Stomach smooth muscle (tissue), 2 donors: ENCODE data around the gene KIF26B.

Source experiments
- H3K27ac ChIP-seq: one replicate; pipeline ENCODE4 v1.7.0; 2013; ENCODE audit warnings: mild to moderate bottlenecking, low read length, inconsistent platforms
- H3K27me3 ChIP-seq, 2 donors: one replicate each; pipeline ENCODE4 v1.7.0; 2013; ENCODE audit warnings: low read length in 2 of 2; ENCODE audit not compliant: insufficient read depth in 2 of 2, control insufficient read depth in 1 of 2
- H3K36me3 ChIP-seq, 2 donors: one replicate each; pipeline ENCODE4 v1.7.0; 2013; ENCODE audit warnings: low read length in 2 of 2; ENCODE audit not compliant: control insufficient read depth in 2 of 2, insufficient read depth in 2 of 2
- H3K4me1 ChIP-seq: one replicate; pipeline ENCODE4 v1.7.0; 2013; ENCODE audit warnings: low read length; ENCODE audit not compliant: control insufficient read depth, insufficient read depth
- H3K4me3 ChIP-seq, 2 donors: one replicate each; pipeline ENCODE4 v1.7.0; 2013; ENCODE audit warnings: low read length in 2 of 2
- H3K9ac ChIP-seq, 2 donors: one replicate each; pipeline ENCODE4 v1.7.0; 2013; ENCODE audit warnings: low read length in 2 of 2, mild to moderate bottlenecking in 1 of 2
- H3K9me3 ChIP-seq, 2 donors: one replicate each; pipeline ENCODE4 v1.7.0; 2013; ENCODE audit warnings: low read length in 2 of 2; ENCODE audit not compliant: control insufficient read depth in 2 of 2
- donor health status: healthy.
- donor health status: Pancreatic carcinoma.

KIF26B gene

DNA sequence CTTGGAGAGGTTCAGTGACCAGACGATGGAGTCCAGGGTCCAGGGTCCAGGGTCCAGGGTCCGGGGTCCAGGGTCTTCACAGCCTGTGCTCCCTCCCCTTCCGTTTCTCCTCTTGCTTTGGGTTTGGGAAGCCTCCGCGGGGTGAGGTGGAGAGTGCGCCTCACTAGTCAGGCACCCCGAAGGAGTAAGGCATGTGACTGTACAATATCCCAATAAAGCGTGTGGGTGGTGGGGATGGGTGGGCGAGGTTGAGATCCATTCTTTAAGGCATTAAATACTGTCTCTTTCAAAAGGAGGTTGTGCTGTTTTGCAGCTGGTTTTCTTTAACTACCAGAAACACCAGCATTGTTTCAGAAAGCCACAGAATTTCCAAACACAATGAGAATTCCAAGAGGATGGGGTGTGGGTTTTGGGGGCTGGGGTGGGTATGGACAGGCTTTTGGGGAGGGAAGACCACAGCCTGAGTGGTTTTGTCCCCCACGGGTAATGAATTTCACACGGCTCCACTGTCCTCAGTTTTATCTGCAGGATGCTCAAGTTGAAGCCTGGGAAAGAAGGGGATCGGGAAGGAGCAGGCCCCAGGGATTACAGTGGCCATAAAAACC lies 65.7 kb downstream of the KIF26B start:
- H3K9me3 ChIP-seq = no peaks in the 10 kb centered on the region
- no peak overlapping the region for H3K4me3 ChIP-seq
- no peaks in the 10 kb centered on the region for H3K4me1 ChIP-seq
- H3K27ac ChIP-seq = no peak overlapping the region
- H3K36me3 ChIP-seq = no peaks in the 10 kb centered on the region
- H3K9ac ChIP-seq = no peak overlapping the region
- no peaks in the 10 kb centered on the region for H3K27me3 ChIP-seq

DNA sequence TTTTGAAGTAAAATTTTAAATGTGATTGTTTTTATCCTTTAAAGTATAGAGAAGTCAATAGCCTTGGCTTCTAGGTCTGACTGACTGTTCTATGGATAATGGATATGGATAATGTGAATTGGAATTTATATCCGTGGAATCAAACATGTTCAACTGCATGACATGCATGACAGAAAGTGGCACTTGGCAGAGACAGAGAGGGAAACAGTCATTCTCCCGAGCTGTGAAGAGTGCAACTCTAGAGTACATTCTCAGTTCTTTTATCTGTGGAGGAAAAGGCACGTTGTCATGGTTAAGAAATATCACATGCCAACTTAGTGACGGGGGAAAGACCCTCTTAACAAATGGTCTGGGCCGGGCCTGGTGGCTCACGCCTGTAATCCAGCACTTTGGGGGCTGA lies 67.0 kb downstream of the KIF26B start:
- no peaks in the 10 kb centered on the region for H3K36me3 ChIP-seq

DNA sequence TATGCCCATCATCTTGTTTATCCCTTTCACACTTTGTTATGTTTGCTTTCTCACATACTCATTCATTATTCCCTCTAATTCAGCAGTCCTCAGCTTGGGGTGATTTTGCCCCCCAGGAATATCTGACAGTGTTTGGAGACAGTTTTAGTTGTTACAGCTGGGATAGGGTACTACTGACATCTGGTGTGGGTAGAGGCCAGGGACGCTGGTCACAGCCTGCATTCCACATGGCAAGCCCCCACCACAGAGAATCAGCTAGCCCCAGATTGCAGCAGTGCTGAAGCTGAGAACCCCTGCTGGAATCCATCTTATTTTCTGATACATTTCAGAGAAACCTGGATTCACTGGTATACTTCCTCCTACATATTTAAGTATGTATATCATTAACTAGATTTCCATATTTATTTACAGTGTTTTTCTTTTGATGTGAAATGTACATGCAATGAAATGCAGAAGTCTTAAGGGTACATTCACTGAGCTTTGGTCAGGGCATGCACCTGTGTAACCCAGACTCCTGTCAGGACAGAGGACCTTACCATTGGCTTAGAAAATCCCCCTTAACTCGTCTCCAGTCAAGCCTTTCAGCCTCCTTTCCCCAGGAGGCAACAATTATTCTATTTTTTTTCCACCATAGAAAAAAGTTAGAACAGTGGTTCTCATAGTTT lies 68.3 kb downstream of the KIF26B start:
- Histone ChIP-seq H3K27ac (no peak overlapping the region), H3K4me1 (no peaks in the 10 kb centered on the region), H3K9ac (no peak overlapping the region), H3K27me3 (peaks cover 0 to 4% of the 10 kb centered on the region in 2 donors), H3K9me3 (no peaks in the 10 kb centered on the region), H3K36me3 (no peaks in the 10 kb centered on the region), H3K4me3 (no peak overlapping the region)

More for the DNA sequence above, 67.0 kb downstream of the KIF26B start:
- Histone ChIP-seq H3K4me3 (no peak overlapping the region), H3K27me3 (no peaks in the 10 kb centered on the region), H3K4me1 (no peaks in the 10 kb centered on the region), H3K9me3 (no peaks in the 10 kb centered on the region), H3K27ac (no peak overlapping the region), H3K9ac (no peak overlapping the region)

DNA sequence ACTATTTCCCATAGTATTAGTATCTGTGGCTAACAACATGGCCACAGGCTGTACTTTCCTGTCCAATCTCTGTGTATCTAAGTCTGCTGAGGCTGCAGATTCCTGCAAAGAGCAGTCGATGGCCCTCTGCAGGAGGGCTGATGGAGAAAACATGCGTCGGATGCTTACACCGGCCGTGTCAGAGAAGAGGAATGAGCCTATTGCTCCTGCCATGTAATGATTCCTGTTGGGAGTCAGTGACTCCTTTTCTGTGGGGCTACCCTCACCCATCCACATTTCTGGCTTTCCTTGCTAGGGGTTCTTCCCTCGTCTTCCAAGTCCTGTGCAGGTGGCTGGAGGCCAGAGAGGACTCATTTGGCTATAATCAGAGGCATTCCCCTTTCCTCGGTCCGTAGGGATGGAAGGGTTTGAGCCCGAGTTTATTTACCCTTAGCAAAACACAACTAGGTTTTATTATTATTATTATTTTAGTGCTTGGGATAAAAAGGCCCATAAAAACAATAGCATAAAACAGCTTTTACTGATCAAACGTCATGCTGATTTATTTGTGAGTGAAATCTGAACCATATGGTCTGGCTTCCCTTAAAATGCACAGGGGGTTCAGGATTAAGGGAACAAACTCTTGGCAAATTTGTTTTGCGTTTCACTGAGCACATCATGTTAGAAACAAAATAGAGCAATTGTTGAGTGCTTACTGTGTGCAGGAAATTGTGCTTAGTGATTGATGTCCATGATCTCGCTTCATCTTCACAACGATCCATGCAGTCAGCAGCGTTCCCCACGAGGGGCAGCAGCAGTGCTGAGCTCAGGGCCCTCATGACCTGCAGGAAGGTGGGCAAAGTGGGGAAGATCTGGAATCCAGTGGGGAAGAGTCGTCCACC lies 70.8 kb downstream of the KIF26B start:
- H3K27ac ChIP-seq = no peak overlapping the region
- H3K9me3 ChIP-seq = no peaks in the 10 kb centered on the region

DNA sequence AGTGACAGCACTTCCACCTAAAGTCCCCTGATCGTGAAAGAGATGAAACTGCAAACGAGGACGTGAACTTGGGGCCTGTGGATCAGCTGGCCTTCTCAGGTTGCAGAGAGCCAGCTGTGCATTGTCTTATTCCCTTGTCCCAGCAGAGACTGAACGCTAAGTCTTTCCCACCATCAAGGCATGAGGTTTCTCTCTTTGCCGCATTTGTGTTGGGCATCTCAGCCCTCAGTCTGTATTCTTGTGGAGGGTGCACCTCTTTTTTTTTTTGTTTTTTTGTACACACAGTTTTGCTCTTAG lies 71.4 kb downstream of the KIF26B start:
- Histone ChIP-seq H3K4me1 (no peaks in the 10 kb centered on the region), H3K4me3 (no peak overlapping the region), H3K9ac (no peak overlapping the region), H3K27me3 (peaks cover 0 to 4% of the 10 kb centered on the region in 2 donors), H3K9me3 (no peaks in the 10 kb centered on the region), H3K36me3 (no peaks in the 10 kb centered on the region), H3K27ac (no peak overlapping the region)

More for the DNA sequence above, 70.8 kb downstream of the KIF26B start:
- Histone ChIP-seq H3K9ac (no peak overlapping the region), H3K4me1 (no peaks in the 10 kb centered on the region), H3K4me3 (no peak overlapping the region), H3K27me3 (peaks cover 0 to 4% of the 10 kb centered on the region in 2 donors), H3K36me3 (no peaks in the 10 kb centered on the region)

DNA sequence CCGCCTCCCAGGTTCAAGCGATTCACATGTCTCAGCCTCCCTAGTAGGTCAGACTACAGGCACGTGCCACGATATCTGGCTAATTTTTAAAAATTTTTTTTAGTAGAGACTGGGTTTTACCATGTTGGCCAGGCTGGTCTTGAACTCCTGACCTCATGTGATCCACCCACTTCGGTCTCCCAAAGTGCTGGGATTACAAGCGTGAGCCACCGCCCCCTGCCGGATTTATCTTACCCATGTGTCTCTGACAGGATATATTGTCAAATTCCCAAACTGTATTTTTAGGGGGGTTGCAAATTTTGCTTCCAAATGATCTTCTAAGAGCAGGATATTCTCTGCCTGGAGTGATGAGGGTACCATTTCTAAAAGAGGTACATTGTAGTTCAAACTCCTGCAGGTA lies 74.3 kb downstream of the KIF26B start:
- Histone ChIP-seq H3K9ac (no peak overlapping the region), H3K4me3 (no peak overlapping the region), H3K36me3 (no peaks in the 10 kb centered on the region), H3K27ac (no peak overlapping the region), H3K27me3 (peaks cover 0 to 4% of the 10 kb centered on the region in 2 donors), H3K9me3 (no peaks in the 10 kb centered on the region), H3K4me1 (no peaks in the 10 kb centered on the region)

DNA sequence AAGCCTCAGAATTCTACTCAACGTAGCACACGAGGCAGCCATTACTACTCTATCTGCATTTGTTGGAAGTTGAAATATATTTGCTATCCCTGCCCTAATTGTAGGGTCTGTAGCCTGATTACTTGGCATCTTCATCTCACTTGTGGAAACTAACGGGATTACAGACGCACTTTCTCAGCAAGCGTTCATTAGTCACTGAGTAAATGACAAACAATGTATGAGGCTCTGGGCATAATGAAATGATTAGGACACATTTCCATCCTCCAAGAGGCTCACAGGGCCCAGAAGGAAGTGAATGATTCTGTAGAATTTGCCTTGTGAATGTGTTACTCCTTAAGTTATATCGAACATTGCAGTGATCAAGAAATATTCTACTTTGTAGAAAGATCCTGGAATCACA lies 78.1 kb downstream of the KIF26B start:
- Histone ChIP-seq H3K4me1 (no peaks in the 10 kb centered on the region), H3K27ac (no peak overlapping the region), H3K4me3 (no peak overlapping the region), H3K9me3 (no peaks in the 10 kb centered on the region), H3K9ac (no peak overlapping the region), H3K27me3 (no peaks in the 10 kb centered on the region), H3K36me3 (no peaks in the 10 kb centered on the region)

DNA sequence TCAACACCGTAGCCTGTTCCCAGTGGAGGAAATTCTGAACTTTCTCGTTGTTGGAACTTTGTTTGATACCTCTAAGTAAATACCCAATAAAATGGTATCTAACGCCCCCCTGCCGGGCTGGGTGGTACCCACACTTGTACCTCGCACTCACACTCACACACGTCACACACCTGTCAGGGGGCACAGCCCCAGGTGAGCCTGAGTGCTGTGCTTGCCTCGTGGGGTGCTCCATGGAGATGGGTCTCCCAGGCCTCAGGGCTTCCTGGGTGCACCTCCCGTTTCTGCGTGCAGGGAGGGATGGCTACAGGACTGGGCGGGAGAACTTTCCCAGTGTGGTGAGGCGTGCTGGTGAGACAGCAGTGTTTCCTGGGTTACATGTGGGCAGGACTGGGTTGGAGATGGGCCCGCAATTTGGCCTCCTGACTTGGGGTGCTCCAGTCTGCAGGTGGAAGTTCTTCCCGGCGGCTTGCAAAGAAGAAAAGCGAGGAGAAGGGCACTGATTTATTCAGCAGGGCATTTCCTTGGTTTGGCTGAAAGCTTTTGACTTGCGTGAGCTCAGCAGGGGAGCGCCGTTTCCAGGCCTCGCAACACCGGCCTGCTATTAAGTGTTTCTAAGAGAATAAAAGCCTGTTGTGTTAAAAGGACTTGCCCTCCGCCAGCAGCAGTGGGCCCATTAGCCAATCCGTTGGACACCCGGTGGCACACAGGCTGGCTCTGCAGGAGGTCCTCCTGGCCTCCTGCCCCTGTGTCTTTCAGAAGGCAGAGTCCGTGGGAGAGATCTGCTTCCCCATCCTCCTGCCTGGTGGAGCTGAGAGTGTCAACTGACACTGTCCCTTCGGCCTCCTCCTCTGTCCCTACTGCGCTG lies 79.7 kb downstream of the KIF26B start:
- H3K4me3 ChIP-seq = no peak overlapping the region
- H3K27me3 ChIP-seq = no peaks in the 10 kb centered on the region
- H3K36me3 ChIP-seq = no peaks in the 10 kb centered on the region
- no peaks in the 10 kb centered on the region for H3K4me1 ChIP-seq
- no peak overlapping the region for H3K27ac ChIP-seq
- H3K9me3 ChIP-seq = no peaks in the 10 kb centered on the region
- H3K9ac ChIP-seq = no peak overlapping the region

DNA sequence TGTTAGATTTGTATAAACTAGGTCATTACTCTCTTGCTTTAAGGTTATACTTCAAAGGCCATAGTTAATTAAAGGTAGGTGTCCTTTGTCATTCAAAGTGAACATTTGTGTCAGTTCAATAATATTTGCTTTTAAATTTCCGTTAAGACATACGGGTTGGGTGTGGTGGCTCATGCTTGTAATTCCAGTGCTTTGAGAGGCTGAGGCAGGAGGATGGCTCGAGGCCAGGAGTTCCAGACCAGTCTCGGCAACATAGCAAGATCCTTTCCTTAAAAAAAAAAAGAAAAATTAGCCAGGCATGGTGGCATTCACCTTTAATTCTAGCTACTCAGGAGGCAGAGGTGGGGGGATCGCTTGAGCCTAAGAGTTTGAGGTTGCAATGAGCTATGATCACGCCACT lies 80.4 kb downstream of the KIF26B start:
- Histone ChIP-seq H3K9ac (no peak overlapping the region), H3K27ac (no peak overlapping the region), H3K27me3 (no peaks in the 10 kb centered on the region), H3K4me3 (no peak overlapping the region), H3K4me1 (no peaks in the 10 kb centered on the region), H3K9me3 (no peaks in the 10 kb centered on the region), H3K36me3 (no peaks in the 10 kb centered on the region)

DNA sequence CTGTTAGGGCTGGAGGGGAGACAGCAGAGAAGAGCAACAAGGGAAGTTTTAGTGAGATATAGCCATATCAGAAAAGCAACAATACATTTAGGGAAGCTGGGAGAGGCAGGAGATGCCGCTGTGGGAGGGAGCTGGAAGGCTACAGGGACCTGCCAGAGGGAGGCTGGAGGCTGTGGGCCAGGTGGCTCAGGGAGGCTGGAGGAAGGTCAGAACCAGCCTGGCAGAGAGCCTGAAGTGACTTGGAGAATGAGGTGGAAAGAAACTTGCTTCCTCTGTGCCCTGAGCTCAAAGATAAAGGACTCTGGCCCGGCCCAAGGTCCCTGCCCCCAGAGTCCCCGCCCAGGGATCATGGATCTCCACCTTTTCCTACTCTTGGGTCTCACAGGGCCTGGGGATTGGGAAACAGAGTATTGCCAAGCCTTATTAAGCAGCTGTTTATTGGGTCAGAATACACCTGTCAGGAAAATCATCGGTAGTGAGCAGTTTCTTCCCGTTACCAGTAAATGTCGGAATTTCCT lies 85.9 kb downstream of the KIF26B start:
- no peaks in the 10 kb centered on the region for H3K36me3 ChIP-seq
- no peak overlapping the region for H3K27ac ChIP-seq
- no peaks in the 10 kb centered on the region for H3K9me3 ChIP-seq
- no peaks in the 10 kb centered on the region for H3K27me3 ChIP-seq
- H3K9ac ChIP-seq = no peak overlapping the region
- no peak overlapping the region for H3K4me3 ChIP-seq
- H3K4me1 ChIP-seq = no peaks in the 10 kb centered on the region
